Measurements from ENCODE around the gene USP4. TPM values are rescaled to one million over a fixed set of nuclear protein-coding genes. Genes with fewer than 3 reads are reported as not detected.
A peak's percentile ranks its signal among the peaks of the same experiment; 100 is the strongest.

The USP4 gene
- total and polyA plus RNA-seq, 2 of the 13 experiments (the other 11 are each of a cell fraction or from before 2014, with no cell fraction given) = 9.2 to 20.8 TPM

DNA sequence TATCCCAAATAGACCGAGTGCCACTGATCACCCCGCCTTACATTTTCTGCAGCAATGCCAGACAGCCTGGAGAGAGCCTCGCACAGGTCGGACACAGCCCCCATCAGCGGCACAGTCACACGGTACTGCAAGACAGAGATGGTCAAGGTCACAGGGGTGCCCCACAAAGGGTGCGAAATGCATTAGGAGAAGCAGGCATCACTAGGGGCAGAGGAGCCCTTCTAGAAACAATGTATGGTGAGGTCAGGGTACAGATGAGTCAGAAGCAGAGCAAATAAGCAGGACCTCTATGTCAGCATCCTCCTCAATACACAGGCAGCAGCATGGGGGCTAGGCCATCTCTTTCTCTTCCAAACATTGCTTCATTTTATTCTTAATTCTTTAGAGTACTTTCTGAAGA is 41.3 kb downstream of the USP4 start:
- in situ Hi-C loops (cut with HindIII; ENCODE audit: extremely low pct_ligation_motif_present, low pct_unique_long_range_greater_than_20kb) = no loop called here
- Histone ChIP-seq H2AFZ (ENCODE audit: low read length) (no peak overlapping the region), H3K36me3 (replicated peaks in 1 of 2; ENCODE audit: control insufficient read depth in 1 of 2, insufficient read depth in 2 of 2, low read length in 2 of 2) (peaks cover 24 to 63% of the 10 kb centered on the region in 2 experiments; a peak in 4 of 5 replicates), H3K79me2 (ENCODE audit: insufficient read depth, low read length) (no peaks in the 10 kb centered on the region), H3K4me2 (ENCODE audit: low read depth, low read length) (no peak overlapping the region), H3K4me1 (ENCODE audit: insufficient read depth, low read length) (peaks cover 13% of the 10 kb centered on the region), H3K4me3 (replicated peaks in 1 of 3; ENCODE audit: insufficient read depth in 1 of 3, low read depth in 2 of 3, low read length in 3 of 3) (no peak overlapping the region), H3K27me3 (ENCODE audit: control insufficient read depth in 1 of 2, insufficient read depth in 2 of 2, low read length in 2 of 2) (no peaks in the 10 kb centered on the region), H3K9ac (ENCODE audit: insufficient read depth, low read depth, low read length) (no peak overlapping the region), H3K9me3 (ENCODE audit: low read length) (no peaks in the 10 kb centered on the region), H3K27ac (ENCODE audit: extremely low read length, insufficient read depth, low read length) (no peak overlapping the region), H4K20me1 (ENCODE audit: insufficient read depth, low read length) (no peaks in the 10 kb centered on the region)
- intact Hi-C loops (cut with micrococcal nuclease; ENCODE audit: unreplicated experiment) = no loop called here
- 59% methylated on average over 7 of the region's 7 CpGs for whole genome bisulfite sequencing (ENCODE audit: low lambda C conversion rate)
- DNase-seq (ENCODE audit: low spot score) (peak; percentile 70), FAIRE-seq (no peak), ATAC-seq (peak; percentile 86)
- BruUV-seq (replicated peaks) = no TSS peak
- POLR2A ChIA-PET = no interaction called here
- CTCF ChIA-PET (ENCODE audit: low intra/inter-chr PET ratio, low total read pairs) = no interaction called here
- TF ChIP-seq FOXA3 (CRISPR knock-in tag; IDR thresholded peaks at IDR 0.05) = peak; percentile 62; the same call in 1 of the 2 replicates
- no peak for TF ChIP-seq HNRNPK (IDR thresholded peaks at IDR 0.05; ENCODE audit: low read depth, low read length, poor library complexity, severe bottlenecking)
- no peak for TF ChIP-seq ZNF577 (CRISPR knock-in tag; IDR thresholded peaks at IDR 0.05; ENCODE audit: borderline replicate concordance, low read depth)
- TF ChIP-seq NCOR1 (IDR thresholded peaks at IDR 0.05; ENCODE audit: borderline replicate concordance, low read length) = no peak
- no peak for TF ChIP-seq ZNF7 (CRISPR knock-in tag; IDR thresholded peaks at IDR 0.05)
- no peak for TF ChIP-seq ZFX (CRISPR knock-in tag; IDR thresholded peaks at IDR 0.05; ENCODE audit: low read depth)
- peak; percentile 93 for TF ChIP-seq FOSL2 (CRISPR knock-in tag; IDR thresholded peaks at IDR 0.05)
- no peak for TF ChIP-seq ZNF441 (CRISPR knock-in tag; IDR thresholded peaks at IDR 0.05; ENCODE audit: borderline replicate concordance)
- TF ChIP-seq, protein P1, sequence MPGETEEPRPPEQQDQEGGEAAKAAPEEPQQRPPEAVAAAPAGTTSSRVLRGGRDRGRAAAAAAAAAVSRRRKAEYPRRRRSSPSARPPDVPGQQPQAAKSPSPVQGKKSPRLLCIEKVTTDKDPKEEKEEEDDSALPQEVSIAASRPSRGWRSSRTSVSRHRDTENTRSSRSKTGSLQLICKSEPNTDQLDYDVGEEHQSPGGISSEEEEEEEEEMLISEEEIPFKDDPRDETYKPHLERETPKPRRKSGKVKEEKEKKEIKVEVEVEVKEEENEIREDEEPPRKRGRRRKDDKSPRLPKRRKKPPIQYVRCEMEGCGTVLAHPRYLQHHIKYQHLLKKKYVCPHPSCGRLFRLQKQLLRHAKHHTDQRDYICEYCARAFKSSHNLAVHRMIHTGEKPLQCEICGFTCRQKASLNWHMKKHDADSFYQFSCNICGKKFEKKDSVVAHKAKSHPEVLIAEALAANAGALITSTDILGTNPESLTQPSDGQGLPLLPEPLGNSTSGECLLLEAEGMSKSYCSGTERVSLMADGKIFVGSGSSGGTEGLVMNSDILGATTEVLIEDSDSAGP (CRISPR knock-in tag; IDR thresholded peaks at IDR 0.05; ENCODE audit: borderline replicate concordance) = no peak
- no peak for TF ChIP-seq ZNF790 (CRISPR knock-in tag; IDR thresholded peaks at IDR 0.05; ENCODE audit: borderline replicate concordance)
- TF ChIP-seq HMG20A (CRISPR knock-in tag; IDR thresholded peaks at IDR 0.05; ENCODE audit: borderline replicate concordance) = no peak
- TF ChIP-seq SOX13 (IDR thresholded peaks at IDR 0.05) = no peak
- TF ChIP-seq SOX13 (CRISPR knock-in tag; conservative IDR thresholded peaks at IDR 0.05 in 1 of 2, IDR thresholded peaks at IDR 0.05 in 1 of 2) = peak in 1 of 2 experiments; percentile 65; a peak in 1 of 4 replicates
- TF ChIP-seq, protein P2, sequence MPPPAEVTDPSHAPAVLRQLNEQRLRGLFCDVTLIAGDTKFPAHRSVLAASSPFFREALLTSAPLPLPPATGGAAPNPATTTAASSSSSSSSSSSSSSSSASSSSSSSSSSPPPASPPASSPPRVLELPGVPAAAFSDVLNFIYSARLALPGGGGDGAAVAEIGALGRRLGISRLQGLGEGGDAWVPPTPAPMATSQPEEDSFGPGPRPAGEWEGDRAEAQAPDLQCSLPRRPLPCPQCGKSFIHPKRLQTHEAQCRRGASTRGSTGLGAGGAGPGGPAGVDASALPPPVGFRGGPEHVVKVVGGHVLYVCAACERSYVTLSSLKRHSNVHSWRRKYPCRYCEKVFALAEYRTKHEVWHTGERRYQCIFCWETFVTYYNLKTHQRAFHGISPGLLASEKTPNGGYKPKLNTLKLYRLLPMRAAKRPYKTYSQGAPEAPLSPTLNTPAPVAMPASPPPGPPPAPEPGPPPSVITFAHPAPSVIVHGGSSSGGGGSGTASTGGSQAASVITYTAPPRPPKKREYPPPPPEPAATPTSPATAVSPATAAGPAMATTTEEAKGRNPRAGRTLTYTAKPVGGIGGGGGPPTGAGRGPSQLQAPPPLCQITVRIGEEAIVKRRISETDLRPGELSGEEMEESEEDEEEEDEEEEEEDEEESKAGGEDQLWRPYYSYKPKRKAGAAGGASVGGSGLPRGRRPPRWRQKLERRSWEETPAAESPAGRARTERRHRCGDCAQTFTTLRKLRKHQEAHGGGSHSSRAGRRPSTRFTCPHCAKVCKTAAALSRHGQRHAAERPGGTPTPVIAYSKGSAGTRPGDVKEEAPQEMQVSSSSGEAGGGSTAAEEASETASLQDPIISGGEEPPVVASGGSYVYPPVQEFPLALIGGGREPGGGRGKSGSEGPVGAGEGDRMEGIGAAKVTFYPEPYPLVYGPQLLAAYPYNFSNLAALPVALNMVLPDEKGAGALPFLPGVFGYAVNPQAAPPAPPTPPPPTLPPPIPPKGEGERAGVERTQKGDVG (CRISPR knock-in tag; IDR thresholded peaks at IDR 0.05; ENCODE audit: borderline replicate concordance) = no peak
- peak; percentile 54; the same call in 1 of the 2 replicates for TF ChIP-seq GATAD2A (CRISPR knock-in tag; IDR thresholded peaks at IDR 0.05)
- TF ChIP-seq YY1 (IDR thresholded peaks at IDR 0.05; ENCODE audit: insufficient read depth, insufficient replicate concordance, low read depth, low read length) = no peak
- no peak for TF ChIP-seq ZNF230 (CRISPR knock-in tag; IDR thresholded peaks at IDR 0.05)
- peak; percentile 62 for TF ChIP-seq RARA (CRISPR knock-in tag; IDR thresholded peaks at IDR 0.05)
- TF ChIP-seq JUND (CRISPR knock-in tag; IDR thresholded peaks at IDR 0.05) = peak; percentile 40; the same call in 1 of the 2 replicates
- peak; percentile 55 for TF ChIP-seq TBX2 (CRISPR knock-in tag; IDR thresholded peaks at IDR 0.05; ENCODE audit: borderline replicate concordance)
- TF ChIP-seq HNRNPUL1 (IDR thresholded peaks at IDR 0.05; ENCODE audit: low read depth, low read length) = no peak
- TF ChIP-seq HNF4G (IDR thresholded peaks at IDR 0.05; ENCODE audit: borderline replicate concordance, low read depth, low read length) = peak; percentile 16; the same call in 1 of the 2 replicates
- no peak for TF ChIP-seq HNF4G (CRISPR knock-in tag; IDR thresholded peaks at IDR 0.05; ENCODE audit: borderline replicate concordance, low read depth)

Measured in HepG2 (cell line).